WTC11 (cell line): ENCODE results near the gene LTBP3. TPM values are rescaled to one million over a fixed set of nuclear protein-coding genes. Genes with fewer than 3 reads are reported as not detected.
A peak's percentile ranks its signal among the peaks of the same experiment; 100 is the strongest.

Experiments
- ATF1 ChIP-seq: sonication (generic); formaldehyde crosslinking; IDR thresholded peaks from 2 replicates; pipeline ENCODE4 v1.8.1; 2023; ENCODE audit warnings: mild to moderate bottlenecking, moderate library complexity, missing genetic modification reagents
- EMX1 ChIP-seq: fragments of 250-450 bp; sonication (Bioruptor Pico); IDR thresholded peaks from 2 replicates; pipeline ENCODE4 v1.8.0; 2021; ENCODE audit warnings: mild to moderate bottlenecking
- FOXJ3 ChIP-seq: sonication (generic); formaldehyde crosslinking; IDR thresholded peaks from 2 replicates; pipeline ENCODE4 v1.9.0; 2021; ENCODE audit warnings: missing genetic modification reagents, mild to moderate bottlenecking, borderline replicate concordance
- FOXK1 ChIP-seq: sonication (generic); formaldehyde crosslinking; IDR thresholded peaks from 2 replicates; pipeline ENCODE4 v1.8.0; 2022; ENCODE audit warnings: mild to moderate bottlenecking, moderate library complexity, missing genetic modification reagents
- MXD4 ChIP-seq: fragments of 250-450 bp; sonication (Bioruptor Pico); IDR thresholded peaks from 2 replicates; pipeline ENCODE4 v1.8.0; 2021; ENCODE audit warnings: mild to moderate bottlenecking, moderate library complexity, borderline replicate concordance
- PRRX2 ChIP-seq: fragments of 250-450 bp; sonication (Bioruptor Pico); IDR thresholded peaks from 2 replicates; pipeline ENCODE4 v1.8.0; 2021; ENCODE audit warnings: mild to moderate bottlenecking
- RELA ChIP-seq: sonication (generic); formaldehyde crosslinking; IDR thresholded peaks from 2 replicates; pipeline ENCODE4 v1.8.1; 2022; ENCODE audit warnings: missing genetic modification reagents, mild to moderate bottlenecking, borderline replicate concordance
- SOX15 ChIP-seq: fragments of 250-450 bp; sonication (Bioruptor Pico); IDR thresholded peaks from 2 replicates; pipeline ENCODE4 v1.9.0; 2021; ENCODE audit warnings: mild to moderate bottlenecking
- SP1 ChIP-seq: sonication (generic); formaldehyde crosslinking; conservative IDR thresholded peaks from 2 replicates; pipeline ENCODE4 v1.8.1; 2022; ENCODE audit warnings: missing genetic modification reagents
- TCF7 ChIP-seq: sonication (generic); formaldehyde crosslinking; IDR thresholded peaks from 2 replicates; pipeline ENCODE4 v1.8.0; 2022; ENCODE audit warnings: mild to moderate bottlenecking, low read depth, missing genetic modification reagents, moderate library complexity
- ZNF121 ChIP-seq: sonication (generic); formaldehyde crosslinking; IDR thresholded peaks from 2 replicates; pipeline ENCODE4 v1.8.0; 2023; ENCODE audit warnings: missing genetic modification reagents
- ZNF138 ChIP-seq: sonication (generic); formaldehyde crosslinking; conservative IDR thresholded peaks from 2 replicates; pipeline ENCODE4 v1.8.1; 2022; ENCODE audit warnings: mild to moderate bottlenecking, moderate library complexity, missing genetic modification reagents
- ZNF219 ChIP-seq: sonication (generic); formaldehyde crosslinking; IDR thresholded peaks from 2 replicates; pipeline ENCODE4 v1.8.0; 2023; ENCODE audit warnings: missing genetic modification reagents, mild to moderate bottlenecking, borderline replicate concordance
- ZNF416 ChIP-seq: fragments of 250-450 bp; sonication (Bioruptor Pico); IDR thresholded peaks from 2 replicates; pipeline ENCODE4 v1.9.0; 2021; ENCODE audit warnings: mild to moderate bottlenecking, inconsistent platforms
- total RNA-seq: library from RNA; stranded (reverse); gene quantifications from 3 replicates; pipeline ENCODE4 v1.2.3, GENCODE V29; 2021
- TF ChIP-seq, protein P1 (sequence below): fragments of 250-450 bp; sonication (Bioruptor Pico); IDR thresholded peaks from 2 replicates; pipeline ENCODE4 v1.9.0; 2021; ENCODE audit warnings: mild to moderate bottlenecking
- TF ChIP-seq, protein P2 (sequence below): sonication (generic); formaldehyde crosslinking; IDR thresholded peaks from 2 replicates; pipeline ENCODE4 v1.8.1; 2023; ENCODE audit warnings: mild to moderate bottlenecking, missing genetic modification reagents
- TF ChIP-seq, protein P3 (sequence below): fragments of 250-450 bp; sonication (Bioruptor Pico); IDR thresholded peaks from 2 replicates; pipeline ENCODE4 v1.9.0; 2021; ENCODE audit warnings: mild to moderate bottlenecking
- TF ChIP-seq, protein P4 (sequence below): sonication (generic); formaldehyde crosslinking; IDR thresholded peaks from 2 replicates; pipeline ENCODE4 v1.8.1; 2023; ENCODE audit warnings: mild to moderate bottlenecking, moderate library complexity, missing genetic modification reagents
- TF ChIP-seq, protein P5 (sequence below): sonication (generic); formaldehyde crosslinking; IDR thresholded peaks from 2 replicates; pipeline ENCODE4 v1.8.1; 2022; ENCODE audit warnings: mild to moderate bottlenecking, missing genetic modification reagents, moderate library complexity, borderline replicate concordance
- TF ChIP-seq, protein P6 (sequence below): sonication (generic); formaldehyde crosslinking; IDR thresholded peaks from 2 replicates; pipeline ENCODE4 v1.8.1; 2022; ENCODE audit warnings: low read depth, missing genetic modification reagents, borderline replicate concordance
- TF ChIP-seq, protein P7 (sequence below): sonication (generic); formaldehyde crosslinking; IDR thresholded peaks from 2 replicates; pipeline ENCODE4 v1.8.0; 2023; ENCODE audit warnings: missing genetic modification reagents, mild to moderate bottlenecking, borderline replicate concordance
- TF ChIP-seq, protein P8 (sequence below): fragments of 250-450 bp; sonication (Bioruptor Pico); IDR thresholded peaks from 2 replicates; pipeline ENCODE4 v2.1.2; 2022; ENCODE audit warnings: mild to moderate bottlenecking, moderate library complexity

LTBP3 gene
- total RNA-seq, 1 experiment from 2014 or later = 20.7 TPM

DNA sequence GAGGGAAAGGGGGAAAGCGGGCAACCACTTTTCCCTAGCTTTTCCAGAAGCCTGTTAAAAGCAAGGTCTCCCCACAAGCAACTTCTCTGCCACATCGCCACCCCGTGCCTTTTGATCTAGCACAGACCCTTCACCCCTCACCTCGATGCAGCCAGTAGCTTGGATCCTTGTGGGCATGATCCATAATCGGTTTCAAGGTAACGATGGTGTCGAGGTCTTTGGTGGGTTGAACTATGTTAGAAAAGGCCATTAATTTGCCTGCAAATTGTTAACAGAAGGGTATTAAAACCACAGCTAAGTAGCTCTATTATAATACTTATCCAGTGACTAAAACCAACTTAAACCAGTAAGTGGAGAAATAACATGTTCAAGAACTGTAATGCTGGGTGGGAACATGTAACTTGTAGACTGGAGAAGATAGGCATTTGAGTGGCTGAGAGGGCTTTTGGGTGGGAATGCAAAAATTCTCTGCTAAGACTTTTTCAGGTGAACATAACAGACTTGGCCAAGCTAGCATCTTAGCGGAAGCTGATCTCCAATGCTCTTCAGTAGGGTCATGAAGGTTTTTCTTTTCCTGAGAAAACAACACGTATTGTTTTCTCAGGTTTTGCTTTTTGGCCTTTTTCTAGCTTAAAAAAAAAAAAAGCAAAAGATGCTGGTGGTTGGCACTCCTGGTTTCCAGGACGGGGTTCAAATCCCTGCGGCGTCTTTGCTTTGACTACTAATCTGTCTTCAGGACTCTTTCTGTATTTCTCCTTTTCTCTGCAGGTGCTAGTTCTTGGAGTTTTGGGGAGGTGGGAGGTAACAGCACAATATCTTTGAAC, 52.5 kb downstream of the LTBP3 start (continued):
- TF ChIP-seq ATF1 (CRISPR knock-in tag) (no peak), TCF7 (CRISPR knock-in tag) (no peak), PRRX2 (CRISPR knock-in tag) (peak; percentile 8; the same call in 1 of the 2 replicates), RELA (CRISPR knock-in tag) (no peak), ZNF219 (CRISPR knock-in tag) (no peak), EMX1 (CRISPR knock-in tag) (peak; percentile 75), FOXJ3 (CRISPR knock-in tag) (no peak), SP1 (CRISPR knock-in tag) (no peak), ZNF138 (CRISPR knock-in tag) (no peak), MXD4 (no peak), SOX15 (CRISPR knock-in tag) (no peak), ZNF416 (peak; percentile 65), FOXK1 (CRISPR knock-in tag) (no peak), ZNF121 (no peak)
- TF ChIP-seq, protein P1, sequence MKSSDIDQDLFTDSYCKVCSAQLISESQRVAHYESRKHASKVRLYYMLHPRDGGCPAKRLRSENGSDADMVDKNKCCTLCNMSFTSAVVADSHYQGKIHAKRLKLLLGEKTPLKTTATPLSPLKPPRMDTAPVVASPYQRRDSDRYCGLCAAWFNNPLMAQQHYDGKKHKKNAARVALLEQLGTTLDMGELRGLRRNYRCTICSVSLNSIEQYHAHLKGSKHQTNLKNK (CRISPR knock-in tag) = peak; percentile 27; the same call in 1 of the 2 replicates
- TF ChIP-seq, protein P2, sequence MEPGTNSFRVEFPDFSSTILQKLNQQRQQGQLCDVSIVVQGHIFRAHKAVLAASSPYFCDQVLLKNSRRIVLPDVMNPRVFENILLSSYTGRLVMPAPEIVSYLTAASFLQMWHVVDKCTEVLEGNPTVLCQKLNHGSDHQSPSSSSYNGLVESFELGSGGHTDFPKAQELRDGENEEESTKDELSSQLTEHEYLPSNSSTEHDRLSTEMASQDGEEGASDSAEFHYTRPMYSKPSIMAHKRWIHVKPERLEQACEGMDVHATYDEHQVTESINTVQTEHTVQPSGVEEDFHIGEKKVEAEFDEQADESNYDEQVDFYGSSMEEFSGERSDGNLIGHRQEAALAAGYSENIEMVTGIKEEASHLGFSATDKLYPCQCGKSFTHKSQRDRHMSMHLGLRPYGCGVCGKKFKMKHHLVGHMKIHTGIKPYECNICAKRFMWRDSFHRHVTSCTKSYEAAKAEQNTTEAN = no peak
- TF ChIP-seq, protein P3, sequence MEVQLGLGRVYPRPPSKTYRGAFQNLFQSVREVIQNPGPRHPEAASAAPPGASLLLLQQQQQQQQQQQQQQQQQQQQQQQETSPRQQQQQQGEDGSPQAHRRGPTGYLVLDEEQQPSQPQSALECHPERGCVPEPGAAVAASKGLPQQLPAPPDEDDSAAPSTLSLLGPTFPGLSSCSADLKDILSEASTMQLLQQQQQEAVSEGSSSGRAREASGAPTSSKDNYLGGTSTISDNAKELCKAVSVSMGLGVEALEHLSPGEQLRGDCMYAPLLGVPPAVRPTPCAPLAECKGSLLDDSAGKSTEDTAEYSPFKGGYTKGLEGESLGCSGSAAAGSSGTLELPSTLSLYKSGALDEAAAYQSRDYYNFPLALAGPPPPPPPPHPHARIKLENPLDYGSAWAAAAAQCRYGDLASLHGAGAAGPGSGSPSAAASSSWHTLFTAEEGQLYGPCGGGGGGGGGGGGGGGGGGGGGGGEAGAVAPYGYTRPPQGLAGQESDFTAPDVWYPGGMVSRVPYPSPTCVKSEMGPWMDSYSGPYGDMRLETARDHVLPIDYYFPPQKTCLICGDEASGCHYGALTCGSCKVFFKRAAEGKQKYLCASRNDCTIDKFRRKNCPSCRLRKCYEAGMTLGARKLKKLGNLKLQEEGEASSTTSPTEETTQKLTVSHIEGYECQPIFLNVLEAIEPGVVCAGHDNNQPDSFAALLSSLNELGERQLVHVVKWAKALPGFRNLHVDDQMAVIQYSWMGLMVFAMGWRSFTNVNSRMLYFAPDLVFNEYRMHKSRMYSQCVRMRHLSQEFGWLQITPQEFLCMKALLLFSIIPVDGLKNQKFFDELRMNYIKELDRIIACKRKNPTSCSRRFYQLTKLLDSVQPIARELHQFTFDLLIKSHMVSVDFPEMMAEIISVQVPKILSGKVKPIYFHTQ = no peak; the same call in 1 of the 2 replicates
- TF ChIP-seq, protein P4, sequence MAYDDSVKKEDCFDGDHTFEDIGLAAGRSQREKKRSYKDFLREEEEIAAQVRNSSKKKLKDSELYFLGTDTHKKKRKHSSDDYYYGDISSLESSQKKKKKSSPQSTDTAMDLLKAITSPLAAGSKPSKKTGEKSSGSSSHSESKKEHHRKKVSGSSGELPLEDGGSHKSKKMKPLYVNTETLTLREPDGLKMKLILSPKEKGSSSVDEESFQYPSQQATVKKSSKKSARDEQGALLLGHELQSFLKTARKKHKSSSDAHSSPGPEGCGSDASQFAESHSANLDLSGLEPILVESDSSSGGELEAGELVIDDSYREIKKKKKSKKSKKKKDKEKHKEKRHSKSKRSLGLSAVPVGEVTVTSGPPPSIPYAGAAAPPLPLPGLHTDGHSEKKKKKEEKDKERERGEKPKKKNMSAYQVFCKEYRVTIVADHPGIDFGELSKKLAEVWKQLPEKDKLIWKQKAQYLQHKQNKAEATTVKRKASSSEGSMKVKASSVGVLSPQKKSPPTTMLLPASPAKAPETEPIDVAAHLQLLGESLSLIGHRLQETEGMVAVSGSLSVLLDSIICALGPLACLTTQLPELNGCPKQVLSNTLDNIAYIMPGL = no peak
- TF ChIP-seq, protein P5, sequence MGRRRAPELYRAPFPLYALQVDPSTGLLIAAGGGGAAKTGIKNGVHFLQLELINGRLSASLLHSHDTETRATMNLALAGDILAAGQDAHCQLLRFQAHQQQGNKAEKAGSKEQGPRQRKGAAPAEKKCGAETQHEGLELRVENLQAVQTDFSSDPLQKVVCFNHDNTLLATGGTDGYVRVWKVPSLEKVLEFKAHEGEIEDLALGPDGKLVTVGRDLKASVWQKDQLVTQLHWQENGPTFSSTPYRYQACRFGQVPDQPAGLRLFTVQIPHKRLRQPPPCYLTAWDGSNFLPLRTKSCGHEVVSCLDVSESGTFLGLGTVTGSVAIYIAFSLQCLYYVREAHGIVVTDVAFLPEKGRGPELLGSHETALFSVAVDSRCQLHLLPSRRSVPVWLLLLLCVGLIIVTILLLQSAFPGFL (CRISPR knock-in tag) = no peak
- TF ChIP-seq, protein P6, sequence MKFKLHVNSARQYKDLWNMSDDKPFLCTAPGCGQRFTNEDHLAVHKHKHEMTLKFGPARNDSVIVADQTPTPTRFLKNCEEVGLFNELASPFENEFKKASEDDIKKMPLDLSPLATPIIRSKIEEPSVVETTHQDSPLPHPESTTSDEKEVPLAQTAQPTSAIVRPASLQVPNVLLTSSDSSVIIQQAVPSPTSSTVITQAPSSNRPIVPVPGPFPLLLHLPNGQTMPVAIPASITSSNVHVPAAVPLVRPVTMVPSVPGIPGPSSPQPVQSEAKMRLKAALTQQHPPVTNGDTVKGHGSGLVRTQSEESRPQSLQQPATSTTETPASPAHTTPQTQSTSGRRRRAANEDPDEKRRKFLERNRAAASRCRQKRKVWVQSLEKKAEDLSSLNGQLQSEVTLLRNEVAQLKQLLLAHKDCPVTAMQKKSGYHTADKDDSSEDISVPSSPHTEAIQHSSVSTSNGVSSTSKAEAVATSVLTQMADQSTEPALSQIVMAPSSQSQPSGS (CRISPR knock-in tag) = no peak
- TF ChIP-seq, protein P7, sequence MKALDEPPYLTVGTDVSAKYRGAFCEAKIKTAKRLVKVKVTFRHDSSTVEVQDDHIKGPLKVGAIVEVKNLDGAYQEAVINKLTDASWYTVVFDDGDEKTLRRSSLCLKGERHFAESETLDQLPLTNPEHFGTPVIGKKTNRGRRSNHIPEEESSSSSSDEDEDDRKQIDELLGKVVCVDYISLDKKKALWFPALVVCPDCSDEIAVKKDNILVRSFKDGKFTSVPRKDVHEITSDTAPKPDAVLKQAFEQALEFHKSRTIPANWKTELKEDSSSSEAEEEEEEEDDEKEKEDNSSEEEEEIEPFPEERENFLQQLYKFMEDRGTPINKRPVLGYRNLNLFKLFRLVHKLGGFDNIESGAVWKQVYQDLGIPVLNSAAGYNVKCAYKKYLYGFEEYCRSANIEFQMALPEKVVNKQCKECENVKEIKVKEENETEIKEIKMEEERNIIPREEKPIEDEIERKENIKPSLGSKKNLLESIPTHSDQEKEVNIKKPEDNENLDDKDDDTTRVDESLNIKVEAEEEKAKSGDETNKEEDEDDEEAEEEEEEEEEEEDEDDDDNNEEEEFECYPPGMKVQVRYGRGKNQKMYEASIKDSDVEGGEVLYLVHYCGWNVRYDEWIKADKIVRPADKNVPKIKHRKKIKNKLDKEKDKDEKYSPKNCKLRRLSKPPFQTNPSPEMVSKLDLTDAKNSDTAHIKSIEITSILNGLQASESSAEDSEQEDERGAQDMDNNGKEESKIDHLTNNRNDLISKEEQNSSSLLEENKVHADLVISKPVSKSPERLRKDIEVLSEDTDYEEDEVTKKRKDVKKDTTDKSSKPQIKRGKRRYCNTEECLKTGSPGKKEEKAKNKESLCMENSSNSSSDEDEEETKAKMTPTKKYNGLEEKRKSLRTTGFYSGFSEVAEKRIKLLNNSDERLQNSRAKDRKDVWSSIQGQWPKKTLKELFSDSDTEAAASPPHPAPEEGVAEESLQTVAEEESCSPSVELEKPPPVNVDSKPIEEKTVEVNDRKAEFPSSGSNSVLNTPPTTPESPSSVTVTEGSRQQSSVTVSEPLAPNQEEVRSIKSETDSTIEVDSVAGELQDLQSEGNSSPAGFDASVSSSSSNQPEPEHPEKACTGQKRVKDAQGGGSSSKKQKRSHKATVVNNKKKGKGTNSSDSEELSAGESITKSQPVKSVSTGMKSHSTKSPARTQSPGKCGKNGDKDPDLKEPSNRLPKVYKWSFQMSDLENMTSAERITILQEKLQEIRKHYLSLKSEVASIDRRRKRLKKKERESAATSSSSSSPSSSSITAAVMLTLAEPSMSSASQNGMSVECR = no peak
- TF ChIP-seq, protein P8, sequence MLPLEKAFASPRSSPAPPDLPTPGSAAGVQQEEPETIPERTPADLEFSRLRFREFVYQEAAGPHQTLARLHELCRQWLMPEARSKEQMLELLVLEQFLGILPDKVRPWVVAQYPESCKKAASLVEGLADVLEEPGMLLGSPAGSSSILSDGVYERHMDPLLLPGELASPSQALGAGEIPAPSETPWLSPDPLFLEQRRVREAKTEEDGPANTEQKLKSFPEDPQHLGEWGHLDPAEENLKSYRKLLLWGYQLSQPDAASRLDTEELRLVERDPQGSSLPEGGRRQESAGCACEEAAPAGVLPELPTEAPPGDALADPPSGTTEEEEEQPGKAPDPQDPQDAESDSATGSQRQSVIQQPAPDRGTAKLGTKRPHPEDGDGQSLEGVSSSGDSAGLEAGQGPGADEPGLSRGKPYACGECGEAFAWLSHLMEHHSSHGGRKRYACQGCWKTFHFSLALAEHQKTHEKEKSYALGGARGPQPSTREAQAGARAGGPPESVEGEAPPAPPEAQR (CRISPR knock-in tag) = no peak
